Esophagus (tissue), 2 donors: ENCODE results near the gene UBE2D2. TPM values are rescaled to one million over a fixed set of nuclear protein-coding genes. Genes with fewer than 3 reads are reported as not detected.
"Not testable (repeated sequence)": the region's sequence is repeated elsewhere in the genome, so short reads cannot be mapped to it uniquely, and the experiment has no call there.

ENCODE experiments used
- H3K27ac ChIP-seq, 2 donors: one replicate each; pipeline ENCODE4 v1.5.1; 2013; ENCODE audit warnings: low read depth in 2 of 2, mild to moderate bottlenecking in 2 of 2, inconsistent platforms in 1 of 2, low read length in 1 of 2, moderate library complexity in 1 of 2
- H3K27me3 ChIP-seq, 2 donors: one replicate each; pipeline ENCODE4 v1.6.1; 2013; ENCODE audit warnings: low read length in 2 of 2, control low read depth in 1 of 2, mild to moderate bottlenecking in 1 of 2; ENCODE audit not compliant: insufficient read depth in 2 of 2, control insufficient read depth in 1 of 2
- H3K36me3 ChIP-seq, 2 donors: one replicate each; pipeline ENCODE4 v1.6.1; 2013; ENCODE audit warnings: low read length in 1 of 2; ENCODE audit not compliant: control insufficient read depth in 2 of 2, insufficient read depth in 2 of 2
- H3K4me1 ChIP-seq, 2 donors: one replicate each; pipeline ENCODE4 v1.6.1; 2013; ENCODE audit warnings: low read length in 1 of 2; ENCODE audit not compliant: control insufficient read depth in 2 of 2, insufficient read depth in 2 of 2
- H3K4me3 ChIP-seq, 2 donors: one replicate each; pipeline ENCODE4 v1.5.1; 2013; ENCODE audit warnings: low read length in 2 of 2, mild to moderate bottlenecking in 2 of 2, low read depth in 1 of 2, moderate library complexity in 1 of 2
- H3K9me3 ChIP-seq, 2 donors: one replicate each; pipeline ENCODE4 v1.6.1; 2013; ENCODE audit warnings: mild to moderate bottlenecking in 2 of 2, low read depth in 1 of 2, low read length in 1 of 2, moderate library complexity in 1 of 2; ENCODE audit not compliant: control insufficient read depth in 2 of 2, insufficient read depth in 1 of 2
- WGBS, 2 donors: extraction: QIAGEN DNeasy Blood & Tissue Kit; methylation state at CpG; one replicate each; pipeline ENCODE4 v1.1.7; 2013; 5-methylcytosine and 5-hydroxymethylcytosine counted together
- polyA plus RNA-seq, 2 donors: library from polyadenylated mRNA; stranded (reverse); fragments of 200-250 nt; gene quantifications; one replicate each; pipeline ENCODE4 v1.2.3, GENCODE V29; 2013
- donor health status: healthy with polysubstance abuse.
- donor health status: Bipolar disorder and iron deficiency.

The UBE2D2 gene
- polyA plus RNA-seq, 2 donors, result 43.4 to 76.9 TPM

- 59 to 63% methylated on average over 2 of the region's 2 CpGs for WGBS, 2 donors
- Histone ChIP-seq H3K36me3 (no peaks in the 10 kb centered on the region), H3K27me3 (no peaks in the 10 kb centered on the region), H3K9me3 (no peaks in the 10 kb centered on the region), H3K4me1 (no peaks in the 10 kb centered on the region), H3K27ac (no peak overlapping the region), H3K4me3 (no peak overlapping the region)
Measured at GRCh38 chr5:139524940-139525585, 36.1 kb upstream of the UBE2D2 start.

GRCh38 chr5:139525586-139526308, 35.4 kb upstream of the UBE2D2 start:
- not testable (repeated sequence) for H3K27me3 ChIP-seq, H3K36me3 ChIP-seq, H3K4me3 ChIP-seq, H3K9me3 ChIP-seq, H3K27ac ChIP-seq, H3K4me1 ChIP-seq
- WGBS, 2 donors, result 66% methylated on average over 11 to 12 of the region's 12 CpGs

- not testable (repeated sequence) for H3K27ac ChIP-seq, H3K4me3 ChIP-seq, H3K36me3 ChIP-seq, H3K4me1 ChIP-seq, H3K9me3 ChIP-seq, H3K27me3 ChIP-seq
- 87 to 90% methylated on average over 22 of the region's 22 CpGs for WGBS, 2 donors
Measured at GRCh38 chr5:139526309-139527089, 34.6 kb upstream of the UBE2D2 start.

- WGBS, 2 donors, result 77 to 83% methylated on average over 2 of the region's 2 CpGs
Measured at GRCh38 chr5:139527090-139527470, 34.1 kb upstream of the UBE2D2 start.

DNA sequence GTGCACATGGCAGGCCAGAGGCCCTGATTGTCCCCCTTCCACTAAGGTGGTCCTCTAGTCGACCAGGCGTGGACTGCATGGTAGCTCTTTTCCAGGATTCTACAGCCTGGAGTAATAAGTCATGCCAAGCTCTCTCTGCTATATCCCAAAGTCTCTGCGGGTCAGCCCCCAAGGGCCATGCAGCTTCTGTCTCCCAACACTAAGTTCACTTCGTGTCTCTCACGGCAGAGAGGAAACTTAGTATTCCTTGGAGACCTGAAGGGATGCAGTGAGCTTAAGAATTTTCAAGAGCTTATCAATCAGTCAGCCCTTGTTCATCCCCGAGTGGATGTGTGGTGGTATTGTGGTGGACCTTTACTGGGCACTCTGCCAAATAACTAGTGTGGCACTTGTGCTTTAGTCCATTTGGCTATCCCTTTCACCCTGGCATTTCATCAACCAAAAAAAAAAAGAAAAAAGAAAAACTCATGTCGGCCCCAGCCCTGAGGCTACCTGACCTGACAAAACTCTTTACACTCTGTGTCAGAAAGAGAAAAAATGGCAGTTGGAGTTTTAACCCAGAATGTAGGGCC, 33.2 kb upstream of the UBE2D2 start:
- H3K27me3 ChIP-seq, H3K4me3 ChIP-seq, H3K27ac ChIP-seq, H3K9me3 ChIP-seq, H3K4me1 ChIP-seq, H3K36me3 ChIP-seq: not testable (repeated sequence)
- WGBS, 2 donors, result 77 to 80% methylated on average over 7 of the region's 7 CpGs

More at GRCh38 chr5:139527090-139527470, 34.1 kb upstream of the UBE2D2 start:
- not testable (repeated sequence) for H3K27me3 ChIP-seq, H3K27ac ChIP-seq, H3K4me3 ChIP-seq, H3K4me1 ChIP-seq, H3K36me3 ChIP-seq, H3K9me3 ChIP-seq

DNA sequence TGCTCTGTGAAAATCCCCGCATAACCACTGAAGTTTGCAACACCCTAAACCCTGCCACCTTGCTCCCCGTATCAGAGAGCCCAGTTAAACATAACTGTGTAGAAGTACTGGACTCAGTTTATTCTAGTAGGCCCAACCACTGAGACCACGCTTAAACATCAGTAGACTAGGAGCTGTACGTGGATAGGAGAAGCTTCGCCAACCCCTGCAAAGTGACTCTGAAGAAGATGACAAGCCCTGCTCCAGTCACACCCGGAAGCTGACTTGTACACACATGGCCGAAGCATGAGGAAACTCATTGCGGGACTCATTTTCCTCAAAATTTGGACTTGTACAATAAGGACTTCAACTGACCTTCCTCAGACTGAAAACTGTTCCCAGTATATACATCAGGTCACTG, 32.4 kb upstream of the UBE2D2 start:
- WGBS, 2 donors, result 93 to 94% methylated on average over 8 of the region's 8 CpGs
- not testable (repeated sequence) for H3K4me1 ChIP-seq, H3K9me3 ChIP-seq, H3K4me3 ChIP-seq, H3K27me3 ChIP-seq, H3K27ac ChIP-seq, H3K36me3 ChIP-seq

DNA sequence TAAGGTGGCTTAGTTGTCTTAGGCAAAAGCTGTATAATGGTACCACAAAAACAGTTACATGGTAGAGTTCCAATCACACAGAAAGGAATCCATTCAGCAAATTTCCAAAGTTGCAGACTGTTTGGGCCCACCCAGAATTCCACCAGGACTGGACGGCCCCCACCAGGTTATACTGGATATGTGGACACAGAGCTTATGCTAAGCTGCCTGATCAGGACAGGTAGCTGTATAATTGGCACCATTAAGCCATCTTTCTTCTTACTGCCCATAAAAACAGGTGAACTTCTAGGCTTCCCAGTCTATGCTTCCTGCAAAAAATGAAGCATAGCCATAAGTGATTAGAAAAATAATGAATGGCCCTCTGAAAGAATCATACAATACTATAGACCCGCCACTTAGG, 31.1 kb upstream of the UBE2D2 start:
- WGBS, 2 donors, result 97 to 98% methylated on average over 2 of the region's 2 CpGs
- not testable (repeated sequence) for H3K4me1 ChIP-seq

GRCh38 chr5:139531772-139532169, 29.4 kb upstream of the UBE2D2 start:
- 91 to 93% methylated on average over 3 of the region's 3 CpGs for WGBS, 2 donors

More for the DNA sequence above, 31.1 kb upstream of the UBE2D2 start:
- H3K9me3 ChIP-seq, H3K27ac ChIP-seq, H3K36me3 ChIP-seq, H3K27me3 ChIP-seq, H3K4me3 ChIP-seq: not testable (repeated sequence)

DNA sequence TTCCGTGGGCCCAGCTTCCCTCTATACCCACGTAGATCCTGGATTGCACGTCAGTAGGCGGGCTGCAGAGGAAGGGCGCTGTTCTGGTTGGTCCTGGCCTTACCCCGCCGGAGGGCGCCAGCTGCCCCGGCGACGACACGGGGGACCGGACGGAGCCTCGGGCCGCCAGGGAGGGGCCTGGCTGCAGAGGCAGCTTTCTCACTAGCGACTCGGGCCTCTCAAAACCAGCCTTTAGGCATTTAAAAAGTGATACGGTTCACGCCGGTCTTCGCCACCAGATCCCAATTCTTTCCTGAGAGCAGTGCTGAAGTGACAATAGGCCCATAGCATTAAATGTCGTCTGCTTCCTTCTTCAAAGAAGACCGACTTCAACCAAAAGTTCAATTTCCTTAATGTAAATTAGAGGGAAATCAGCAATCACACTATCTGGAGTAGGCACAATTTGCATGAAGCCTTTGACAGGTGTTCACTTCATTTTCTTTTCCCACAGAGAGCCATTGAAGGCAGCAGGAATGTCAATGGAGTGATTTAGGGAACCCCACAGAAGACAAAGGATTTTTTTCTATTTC, 17.6 kb upstream of the UBE2D2 start:
- Histone ChIP-seq H3K4me3 (no peak overlapping the region), H3K9me3 (no peaks in the 10 kb centered on the region)

More at GRCh38 chr5:139531772-139532169, 29.4 kb upstream of the UBE2D2 start:
- H3K36me3 ChIP-seq, result no peaks in the 10 kb centered on the region
- H3K27me3 ChIP-seq, result no peaks in the 10 kb centered on the region
- no peak overlapping the region for H3K27ac ChIP-seq
- H3K4me1 ChIP-seq, result no peaks in the 10 kb centered on the region
- no peaks in the 10 kb centered on the region for H3K9me3 ChIP-seq
- H3K4me3 ChIP-seq, result no peak overlapping the region

More for the DNA sequence above, 17.6 kb upstream of the UBE2D2 start:
- Histone ChIP-seq H3K4me1 (peaks cover 0 to 2% of the 10 kb centered on the region in 2 donors), H3K27me3 (no peaks in the 10 kb centered on the region), H3K36me3 (no peaks in the 10 kb centered on the region), H3K27ac (no peak overlapping the region)
- WGBS, 2 donors, result 22 to 25% methylated on average over 24 of the region's 24 CpGs
